Retinal pigment epithelial cell (primary cell): Measurements from ENCODE around the gene G3BP1.
A peak's percentile ranks its signal among the peaks of the same experiment; 100 is the strongest.

Experiments
- DNase-seq: peaks from one replicate; pipeline ENCODE4 v3.0.0-alpha.2; 2010; ENCODE audit warnings: low read depth
- H3K4me3 ChIP-seq: 2 replicates; pipeline ENCODE4 v1.5.1; 2011; ENCODE audit warnings: mild to moderate bottlenecking, low read length, control low read depth, moderate library complexity
- TF ChIP-seq, protein P1 (sequence below): conservative IDR thresholded peaks from 2 replicates; pipeline ENCODE4 v1.5.1; 2011; ENCODE audit warnings: low read depth, low read length, control low read depth, inconsistent platforms

G3BP1 gene

DNA sequence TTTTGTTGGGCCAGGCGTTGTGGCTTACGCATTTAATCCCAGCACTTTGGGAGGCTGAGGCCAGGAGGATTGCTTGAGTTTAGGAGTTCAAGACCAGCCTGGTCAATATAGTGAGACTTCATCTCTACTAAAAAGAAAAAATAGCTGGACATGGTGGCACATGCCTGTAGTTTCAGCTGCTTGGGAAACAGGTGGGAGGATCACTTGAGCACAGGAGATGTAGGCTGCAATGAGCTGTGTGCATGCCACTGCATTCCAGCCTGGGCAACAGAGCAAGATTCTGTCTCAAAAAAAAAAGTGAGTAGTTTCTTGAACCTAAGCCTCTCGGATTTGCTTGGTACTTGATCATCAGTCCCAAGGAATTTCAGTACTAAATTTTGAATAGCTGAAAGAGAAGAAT, 26.9 kb downstream of the G3BP1 start:
- DNase-seq = no peak
- H3K4me3 ChIP-seq = no peak overlapping the region
- TF ChIP-seq, protein P1, sequence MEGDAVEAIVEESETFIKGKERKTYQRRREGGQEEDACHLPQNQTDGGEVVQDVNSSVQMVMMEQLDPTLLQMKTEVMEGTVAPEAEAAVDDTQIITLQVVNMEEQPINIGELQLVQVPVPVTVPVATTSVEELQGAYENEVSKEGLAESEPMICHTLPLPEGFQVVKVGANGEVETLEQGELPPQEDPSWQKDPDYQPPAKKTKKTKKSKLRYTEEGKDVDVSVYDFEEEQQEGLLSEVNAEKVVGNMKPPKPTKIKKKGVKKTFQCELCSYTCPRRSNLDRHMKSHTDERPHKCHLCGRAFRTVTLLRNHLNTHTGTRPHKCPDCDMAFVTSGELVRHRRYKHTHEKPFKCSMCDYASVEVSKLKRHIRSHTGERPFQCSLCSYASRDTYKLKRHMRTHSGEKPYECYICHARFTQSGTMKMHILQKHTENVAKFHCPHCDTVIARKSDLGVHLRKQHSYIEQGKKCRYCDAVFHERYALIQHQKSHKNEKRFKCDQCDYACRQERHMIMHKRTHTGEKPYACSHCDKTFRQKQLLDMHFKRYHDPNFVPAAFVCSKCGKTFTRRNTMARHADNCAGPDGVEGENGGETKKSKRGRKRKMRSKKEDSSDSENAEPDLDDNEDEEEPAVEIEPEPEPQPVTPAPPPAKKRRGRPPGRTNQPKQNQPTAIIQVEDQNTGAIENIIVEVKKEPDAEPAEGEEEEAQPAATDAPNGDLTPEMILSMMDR = no peak

- TF ChIP-seq, protein P1 = no peak
- H3K4me3 ChIP-seq = no peak overlapping the region
- no peak for DNase-seq
Observed at GRCh38 chr5:151799407-151799806, 27.7 kb downstream of the G3BP1 start.

- no peak overlapping the region for H3K4me3 ChIP-seq
- no peak for DNase-seq
- TF ChIP-seq, protein P1 = no peak
Observed at GRCh38 chr5:151800532-151800931, 28.8 kb downstream of the G3BP1 start.

- no peak for DNase-seq
- H3K4me3 ChIP-seq = no peak overlapping the region
- TF ChIP-seq, protein P1 = no peak
Observed at GRCh38 chr5:151805414-151806223, 33.9 kb downstream of the G3BP1 start.

- DNase-seq = peak; percentile 41
- H3K4me3 ChIP-seq = no peak overlapping the region
- TF ChIP-seq, protein P1 = no peak
Observed at GRCh38 chr5:151808451-151809169, 36.9 kb downstream of the G3BP1 start.

DNA sequence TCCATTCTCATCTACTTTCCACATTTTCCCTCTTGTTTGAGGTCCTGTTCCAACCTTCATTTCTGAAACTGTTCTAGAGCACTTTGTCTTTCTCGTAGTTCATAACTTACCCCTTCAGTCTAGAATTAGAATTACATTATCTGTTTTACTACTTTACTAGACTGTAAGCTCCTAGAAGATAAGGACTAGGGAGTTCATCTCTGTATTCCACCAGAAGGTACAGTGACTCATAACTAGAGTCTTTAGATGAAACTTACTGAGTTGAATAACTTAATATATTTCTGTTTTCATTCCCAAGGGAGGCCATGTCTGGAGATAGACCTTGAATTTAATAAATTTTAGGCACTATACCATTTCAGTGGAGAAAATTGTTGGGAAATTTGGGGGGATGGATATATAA, 38.7 kb downstream of the G3BP1 start:
- TF ChIP-seq, protein P1 = no peak
- no peak for DNase-seq
- no peak overlapping the region for H3K4me3 ChIP-seq
